ENCODE measurements around the gene C4orf17. TPM values are rescaled to one million over a fixed set of nuclear protein-coding genes. Genes with fewer than 3 reads are reported as not detected.

C4orf17 gene
- total RNA-seq, 1 experiment from 2014 or later = not detected

- ChIA-PET CTCF (no interaction called here), POLR2A (ENCODE audit: low non-redundant PET) (no interaction called here)
- Histone ChIP-seq H3K36me3 (ENCODE audit: insufficient read depth, low read length, poor library complexity, severe bottlenecking) (no peaks in the 10 kb centered on the region), H3K4me3 (ENCODE audit: low read depth, low read length, poor library complexity, severe bottlenecking) (peak within 1 kb of the TSS; percentile 65), H3K4me1 (ENCODE audit: insufficient read depth, low read length, poor library complexity, severe bottlenecking) (no peaks in the 10 kb centered on the region), H3K9me3 (ENCODE audit: low read depth, low read length, poor library complexity, severe bottlenecking) (no peaks in the 10 kb centered on the region), H3K27ac (ENCODE audit: low read depth, low read length, poor library complexity, severe bottlenecking) (peak within 1 kb of the TSS; percentile 99), H3K27me3 (replicated peaks; ENCODE audit: insufficient read depth, low read depth, low read length, poor library complexity) (no peaks in the 10 kb centered on the region)
- peak; percentile 98 for DNase-seq (ENCODE audit: low spot score)
- intact Hi-C loops (cut with micrococcal nuclease; ENCODE audit: unreplicated experiment) = loop anchor here (5.0 kb wide), 2 partner anchors 324 to 384 kb away; partner anchors contain the start of gene DNAJB14
- no peak for TF ChIP-seq EZH2 (IDR thresholded peaks at IDR 0.05; ENCODE audit: borderline replicate concordance, low read depth, low read length, poor library complexity, severe bottlenecking)
- no peak for TF ChIP-seq CTCF (conservative IDR thresholded peaks at IDR 0.05; ENCODE audit: low read depth, low read length)
- no TSS peak for BruUV-seq (replicated peaks)
Measured at GRCh38 chr4:99563310-99564186, 52.7 kb downstream of the C4orf17 start, which contains the start of gene TRMT10A. Gene TRMT10A (minus strand): TSS chr4:99564039. CDS start chr4:99559338, 4,701 bp downstream.

- POLR2A ChIA-PET (ENCODE audit: low non-redundant PET) = interaction anchor here (0.7 kb wide), 1 partner anchor 58 kb away, joined by 4 read pairs; no protein-coding TSS in a partner anchor
- no TSS peak for BruUV-seq (replicated peaks)
- intact Hi-C loops (cut with micrococcal nuclease; ENCODE audit: unreplicated experiment) = loop anchor here (5.0 kb wide), 2 partner anchors 322 to 382 kb away; partner anchors contain the start of gene DNAJB14
- Histone ChIP-seq H3K36me3 (ENCODE audit: insufficient read depth, low read length, poor library complexity, severe bottlenecking) (no peaks in the 10 kb centered on the region), H3K27ac (ENCODE audit: low read depth, low read length, poor library complexity, severe bottlenecking) (no peak overlapping the region), H3K4me3 (ENCODE audit: low read depth, low read length, poor library complexity, severe bottlenecking) (no peak overlapping the region), H3K27me3 (replicated peaks; ENCODE audit: insufficient read depth, low read depth, low read length, poor library complexity) (peaks cover 3% of the 10 kb centered on the region), H3K9me3 (ENCODE audit: low read depth, low read length, poor library complexity, severe bottlenecking) (no peaks in the 10 kb centered on the region), H3K4me1 (ENCODE audit: insufficient read depth, low read length, poor library complexity, severe bottlenecking) (no peaks in the 10 kb centered on the region)
- TF ChIP-seq CTCF (conservative IDR thresholded peaks at IDR 0.05; ENCODE audit: low read depth, low read length) = no peak
- TF ChIP-seq EZH2 (IDR thresholded peaks at IDR 0.05; ENCODE audit: borderline replicate concordance, low read depth, low read length, poor library complexity, severe bottlenecking) = no peak
- no peak for DNase-seq (ENCODE audit: low spot score)
- CTCF ChIA-PET = no interaction called here
Measured at GRCh38 chr4:99564921-99565320, 54.1 kb downstream of the C4orf17 start.

- no peak for DNase-seq (ENCODE audit: low spot score)
- no TSS peak for BruUV-seq (replicated peaks)
- POLR2A ChIA-PET (ENCODE audit: low non-redundant PET) = no interaction called here
Measured at GRCh38 chr4:99571883-99572282, 61.1 kb downstream of the C4orf17 start.

More at GRCh38 chr4:99571883-99572282, 61.1 kb downstream of the C4orf17 start:
- Histone ChIP-seq H3K9me3 (ENCODE audit: low read depth, low read length, poor library complexity, severe bottlenecking) (no peaks in the 10 kb centered on the region), H3K36me3 (ENCODE audit: insufficient read depth, low read length, poor library complexity, severe bottlenecking) (no peaks in the 10 kb centered on the region), H3K27me3 (replicated peaks; ENCODE audit: insufficient read depth, low read depth, low read length, poor library complexity) (peaks cover 56% of the 10 kb centered on the region), H3K27ac (ENCODE audit: low read depth, low read length, poor library complexity, severe bottlenecking) (no peak overlapping the region), H3K4me1 (ENCODE audit: insufficient read depth, low read length, poor library complexity, severe bottlenecking) (no peaks in the 10 kb centered on the region), H3K4me3 (ENCODE audit: low read depth, low read length, poor library complexity, severe bottlenecking) (no peak overlapping the region)
- intact Hi-C loops (cut with micrococcal nuclease; ENCODE audit: unreplicated experiment) = no loop called here
- CTCF ChIA-PET = no interaction called here
- no peak for TF ChIP-seq EZH2 (IDR thresholded peaks at IDR 0.05; ENCODE audit: borderline replicate concordance, low read depth, low read length, poor library complexity, severe bottlenecking)
- no peak for TF ChIP-seq CTCF (conservative IDR thresholded peaks at IDR 0.05; ENCODE audit: low read depth, low read length)

All from A673 (cell line).